Esophagus muscularis mucosa (tissue), 3 donors: Measurements from ENCODE around the gene HIP1R.

ENCODE experiments used
- POLR2A ChIP-seq: fragments of 450-650 bp; IDR thresholded peaks from one replicate; pipeline ENCODE4 v1.6.1; 2017; ENCODE audit warnings: antibody characterized with exemption, moderate library complexity, mild to moderate bottlenecking, low read depth
- POLR2AphosphoS5 ChIP-seq, 2 donors: sonication (generic); formaldehyde crosslinking; IDR thresholded peaks; one replicate each; pipeline ENCODE4 v1.6.1; 2017; ENCODE audit warnings: antibody characterized with exemption in 2 of 2
- TF ChIP-seq, protein P1 (sequence below), 3 experiments: fragments of 200-600 bp in 2 of 3; fragments of 450-650 bp in 1 of 3; sonication (generic) in 2 of 3; IDR thresholded peaks; one replicate each; pipeline ENCODE4 v1.5.1; 2017 to 2019; ENCODE audit warnings: antibody characterized with exemption in 3 of 3, mild to moderate bottlenecking in 2 of 3, moderate library complexity in 1 of 3

DNA sequence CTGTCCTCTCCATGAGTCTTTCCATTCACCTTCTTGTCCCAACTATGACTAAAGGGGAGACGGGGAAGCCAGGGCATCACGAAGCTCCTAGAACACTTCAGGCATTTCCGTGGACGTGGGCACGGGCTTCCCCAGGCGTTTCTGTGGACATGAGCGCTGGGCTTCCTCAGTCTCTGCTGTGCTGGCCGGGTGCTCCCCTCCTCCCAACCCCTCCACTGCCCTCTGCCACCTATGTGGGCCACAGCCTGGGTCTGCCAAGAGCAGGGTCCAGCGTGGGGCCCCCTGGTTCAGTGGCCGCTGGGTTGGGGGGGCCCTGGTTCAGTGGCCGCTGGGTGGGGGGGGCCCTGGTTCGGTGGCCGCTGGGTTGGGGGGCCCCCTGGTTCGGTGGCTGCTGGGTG, 14.8 kb downstream of the HIP1R start:
- TF ChIP-seq, protein P1, sequence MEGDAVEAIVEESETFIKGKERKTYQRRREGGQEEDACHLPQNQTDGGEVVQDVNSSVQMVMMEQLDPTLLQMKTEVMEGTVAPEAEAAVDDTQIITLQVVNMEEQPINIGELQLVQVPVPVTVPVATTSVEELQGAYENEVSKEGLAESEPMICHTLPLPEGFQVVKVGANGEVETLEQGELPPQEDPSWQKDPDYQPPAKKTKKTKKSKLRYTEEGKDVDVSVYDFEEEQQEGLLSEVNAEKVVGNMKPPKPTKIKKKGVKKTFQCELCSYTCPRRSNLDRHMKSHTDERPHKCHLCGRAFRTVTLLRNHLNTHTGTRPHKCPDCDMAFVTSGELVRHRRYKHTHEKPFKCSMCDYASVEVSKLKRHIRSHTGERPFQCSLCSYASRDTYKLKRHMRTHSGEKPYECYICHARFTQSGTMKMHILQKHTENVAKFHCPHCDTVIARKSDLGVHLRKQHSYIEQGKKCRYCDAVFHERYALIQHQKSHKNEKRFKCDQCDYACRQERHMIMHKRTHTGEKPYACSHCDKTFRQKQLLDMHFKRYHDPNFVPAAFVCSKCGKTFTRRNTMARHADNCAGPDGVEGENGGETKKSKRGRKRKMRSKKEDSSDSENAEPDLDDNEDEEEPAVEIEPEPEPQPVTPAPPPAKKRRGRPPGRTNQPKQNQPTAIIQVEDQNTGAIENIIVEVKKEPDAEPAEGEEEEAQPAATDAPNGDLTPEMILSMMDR (IDR thresholded peaks at IDR 0.05): no peak
- no peak for TF ChIP-seq POLR2A
- TF ChIP-seq POLR2AphosphoS5 (IDR thresholded peaks at IDR 0.05): no peak
